Breast epithelium (tissue), 3 donors: Measurements from ENCODE around the gene OSTC.

Experiments
- CTCF ChIP-seq, 3 donors: fragments of 450-650 bp; IDR thresholded peaks; one replicate each; pipeline ENCODE4 v1.5.1; 2016 to 2017; ENCODE audit warnings: antibody characterized with exemption in 3 of 3, mild to moderate bottlenecking in 3 of 3, moderate library complexity in 3 of 3
- POLR2A ChIP-seq: fragments of 450-650 bp; IDR thresholded peaks from one replicate; pipeline ENCODE4 v1.6.1; 2016; ENCODE audit warnings: antibody characterized with exemption, mild to moderate bottlenecking, moderate library complexity
- POLR2AphosphoS5 ChIP-seq, 3 donors: sonication (generic); formaldehyde crosslinking; IDR thresholded peaks; one replicate each; pipeline ENCODE4 v1.6.1; 2017; ENCODE audit warnings: antibody characterized with exemption in 3 of 3

- TF ChIP-seq POLR2A (no peak), CTCF (IDR thresholded peaks at IDR 0.05) (no peak), POLR2AphosphoS5 (IDR thresholded peaks at IDR 0.05) (no peak)
Measured at GRCh38 chr4:108620933-108621905, 29.2 kb upstream of the OSTC start.
